ENCODE data around the gene SCN8A. TPM values are rescaled to one million over a fixed set of nuclear protein-coding genes. Genes with fewer than 3 reads are reported as not detected.

Gene SCN8A
- total RNA-seq, 1 donor from 2014 or later: 2.7 TPM

DNA sequence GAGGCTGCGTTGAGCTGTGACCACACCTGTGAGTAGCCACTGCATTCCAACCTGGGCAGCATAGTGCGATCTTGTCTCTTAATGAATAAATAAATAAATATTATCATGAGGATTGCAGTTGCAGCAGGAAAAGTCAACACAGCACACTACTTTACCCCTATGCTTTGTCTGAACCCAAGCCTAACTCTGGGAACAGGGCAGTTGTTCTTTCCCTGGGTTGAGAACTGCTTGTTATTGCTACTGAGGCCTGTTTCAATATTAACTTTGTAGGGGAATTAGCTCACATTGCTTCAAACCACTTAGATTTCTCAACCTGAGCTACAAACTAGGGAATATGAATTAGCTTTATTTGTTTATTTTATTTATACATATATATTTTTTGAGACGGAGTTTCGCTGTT, 102.5 kb downstream of the SCN8A start:
- Mint-ChIP-seq H3K4me1 (peaks cover 4% of the 10 kb centered on the region), H3K9me3 (no peaks in the 10 kb centered on the region), H3K4me3 (no peak overlapping the region), H3K27ac (no peak overlapping the region), H3K36me3 (no peaks in the 10 kb centered on the region), H3K27me3 (ENCODE audit: low read depth) (no peaks in the 10 kb centered on the region)
- TF ChIP-seq, protein P1, sequence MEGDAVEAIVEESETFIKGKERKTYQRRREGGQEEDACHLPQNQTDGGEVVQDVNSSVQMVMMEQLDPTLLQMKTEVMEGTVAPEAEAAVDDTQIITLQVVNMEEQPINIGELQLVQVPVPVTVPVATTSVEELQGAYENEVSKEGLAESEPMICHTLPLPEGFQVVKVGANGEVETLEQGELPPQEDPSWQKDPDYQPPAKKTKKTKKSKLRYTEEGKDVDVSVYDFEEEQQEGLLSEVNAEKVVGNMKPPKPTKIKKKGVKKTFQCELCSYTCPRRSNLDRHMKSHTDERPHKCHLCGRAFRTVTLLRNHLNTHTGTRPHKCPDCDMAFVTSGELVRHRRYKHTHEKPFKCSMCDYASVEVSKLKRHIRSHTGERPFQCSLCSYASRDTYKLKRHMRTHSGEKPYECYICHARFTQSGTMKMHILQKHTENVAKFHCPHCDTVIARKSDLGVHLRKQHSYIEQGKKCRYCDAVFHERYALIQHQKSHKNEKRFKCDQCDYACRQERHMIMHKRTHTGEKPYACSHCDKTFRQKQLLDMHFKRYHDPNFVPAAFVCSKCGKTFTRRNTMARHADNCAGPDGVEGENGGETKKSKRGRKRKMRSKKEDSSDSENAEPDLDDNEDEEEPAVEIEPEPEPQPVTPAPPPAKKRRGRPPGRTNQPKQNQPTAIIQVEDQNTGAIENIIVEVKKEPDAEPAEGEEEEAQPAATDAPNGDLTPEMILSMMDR (IDR thresholded peaks at IDR 0.05; ENCODE audit: unreplicated experiment): no peak
- no peak for DNase-seq (ENCODE audit: low spot score in 2 of 2, unreplicated experiment in 2 of 2)

DNA sequence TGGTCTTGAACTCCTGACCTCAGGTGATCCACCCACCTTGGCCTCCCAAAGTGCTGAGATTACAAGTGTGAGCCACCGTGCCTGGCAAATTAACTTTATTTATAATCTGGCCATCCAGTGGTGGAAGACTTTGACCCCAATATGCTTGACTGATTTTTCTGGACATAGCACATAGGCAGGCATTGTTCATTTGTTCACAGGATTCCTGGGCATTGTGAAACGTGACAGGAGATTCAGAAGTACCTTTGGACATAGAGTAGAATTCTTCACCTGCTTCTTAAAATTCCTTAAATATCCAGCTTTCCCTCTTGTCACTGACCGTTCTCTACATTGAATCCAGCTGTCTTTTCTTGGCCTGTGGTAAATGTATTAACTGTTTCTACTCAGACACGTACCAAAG, 103.1 kb downstream of the SCN8A start:
- no peaks in the 10 kb centered on the region for H3K36me3 Mint-ChIP-seq
- no peaks in the 10 kb centered on the region for H3K9me3 Mint-ChIP-seq
- H3K27me3 Mint-ChIP-seq (ENCODE audit: low read depth): no peaks in the 10 kb centered on the region
- no peak overlapping the region for H3K4me3 Mint-ChIP-seq
- no peak overlapping the region for H3K27ac Mint-ChIP-seq
- no peak for DNase-seq (ENCODE audit: low spot score in 2 of 2, unreplicated experiment in 2 of 2)
- TF ChIP-seq, protein P1 (IDR thresholded peaks at IDR 0.05; ENCODE audit: unreplicated experiment): no peak
- peaks cover 4% of the 10 kb centered on the region for H3K4me1 Mint-ChIP-seq

DNA sequence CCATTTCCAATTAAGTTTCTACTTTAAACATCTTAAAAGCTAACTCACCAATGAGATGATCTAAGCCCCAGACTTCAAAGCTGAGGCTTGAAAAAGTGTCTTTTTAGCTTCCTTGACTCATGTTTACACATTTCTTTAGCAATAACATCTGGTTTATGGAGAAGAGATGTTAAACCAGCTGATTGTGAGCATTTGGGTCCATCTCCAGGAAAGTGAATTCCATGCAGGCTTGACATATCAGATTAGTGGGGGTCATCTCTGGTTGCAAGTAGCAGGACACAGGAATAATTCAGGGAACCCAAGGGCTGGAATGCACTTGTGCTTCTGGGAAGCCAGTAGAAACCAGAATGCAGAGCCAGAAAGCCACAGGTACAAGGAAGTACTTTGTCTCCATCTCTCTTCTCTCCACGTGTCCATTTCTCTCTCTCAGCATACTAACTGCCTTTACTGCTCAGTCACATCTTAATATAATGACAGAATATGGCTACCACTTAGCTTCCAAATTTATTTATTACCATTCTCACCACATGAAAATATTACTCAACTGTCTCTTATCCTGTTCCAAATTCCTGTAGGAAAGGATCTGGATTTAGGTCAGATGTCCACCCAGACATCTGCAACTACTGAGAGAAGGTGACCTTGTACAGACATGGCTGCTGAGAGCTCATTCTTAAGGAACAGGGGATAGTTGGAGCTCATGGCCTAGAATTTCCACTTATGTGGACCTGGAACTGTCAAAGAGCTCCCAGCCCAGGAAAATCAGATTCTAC, 104.4 kb downstream of the SCN8A start:
- no peak for DNase-seq (ENCODE audit: low spot score in 2 of 2, unreplicated experiment in 2 of 2)
- no peak overlapping the region for H3K4me3 Mint-ChIP-seq
- no peaks in the 10 kb centered on the region for H3K36me3 Mint-ChIP-seq
- H3K27ac Mint-ChIP-seq: no peak overlapping the region
- no peaks in the 10 kb centered on the region for H3K27me3 Mint-ChIP-seq (ENCODE audit: low read depth)
- no peaks in the 10 kb centered on the region for H3K9me3 Mint-ChIP-seq
- peaks cover 4% of the 10 kb centered on the region for H3K4me1 Mint-ChIP-seq
- TF ChIP-seq, protein P1 (IDR thresholded peaks at IDR 0.05; ENCODE audit: unreplicated experiment): no peak

DNA sequence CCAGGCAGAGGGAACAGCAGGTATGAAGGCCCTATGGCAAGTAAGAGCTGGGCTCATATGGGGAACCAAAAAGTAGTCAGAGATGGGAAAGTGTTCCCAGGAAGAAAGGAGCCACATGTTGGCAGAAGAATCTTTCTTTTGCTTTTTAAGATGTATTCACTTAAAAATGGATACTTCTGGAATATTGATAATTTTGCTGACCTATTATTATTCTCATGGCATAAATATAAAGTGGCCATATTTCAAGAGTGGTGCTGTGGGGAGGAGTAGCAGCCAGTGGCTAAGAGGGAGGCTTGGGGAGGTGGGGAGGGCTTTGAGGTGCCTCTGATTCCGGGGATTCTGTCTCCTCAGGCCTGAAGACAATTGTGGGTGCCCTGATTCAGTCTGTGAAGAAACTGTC, 108.2 kb downstream of the SCN8A start:
- Mint-ChIP-seq H3K4me3 (no peak overlapping the region), H3K4me1 (peaks cover 4% of the 10 kb centered on the region), H3K36me3 (no peaks in the 10 kb centered on the region), H3K27ac (no peak overlapping the region), H3K9me3 (no peaks in the 10 kb centered on the region), H3K27me3 (ENCODE audit: low read depth) (no peaks in the 10 kb centered on the region)
- no peak for DNase-seq (ENCODE audit: low spot score in 2 of 2, unreplicated experiment in 2 of 2)
- TF ChIP-seq, protein P1 (IDR thresholded peaks at IDR 0.05; ENCODE audit: unreplicated experiment): no peak

DNA sequence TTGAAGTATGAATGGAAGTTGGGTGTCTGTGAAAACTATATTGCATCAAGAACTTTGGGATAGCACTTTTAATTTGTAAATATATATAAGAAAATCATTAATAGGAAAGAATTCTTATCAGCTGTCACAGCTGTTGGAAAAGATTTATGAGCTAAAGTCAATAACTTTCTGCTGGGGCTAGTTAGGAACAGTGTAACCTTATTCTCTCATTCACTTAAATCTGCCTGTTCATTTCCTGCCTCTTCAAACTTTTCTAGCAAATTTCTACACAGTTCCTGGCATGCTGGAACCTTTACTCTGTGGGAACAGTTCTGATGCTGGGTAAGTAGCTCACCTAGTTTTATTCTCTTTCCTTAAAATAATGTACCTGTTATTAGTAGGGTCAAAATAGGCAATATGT, 109.9 kb downstream of the SCN8A start:
- DNase-seq (ENCODE audit: low spot score in 2 of 2, unreplicated experiment in 2 of 2): no peak
- no peak overlapping the region for H3K27ac Mint-ChIP-seq
- no peak overlapping the region for H3K4me3 Mint-ChIP-seq
- H3K9me3 Mint-ChIP-seq: peaks cover 4% of the 10 kb centered on the region
- H3K27me3 Mint-ChIP-seq (ENCODE audit: low read depth): no peaks in the 10 kb centered on the region
- no peaks in the 10 kb centered on the region for H3K4me1 Mint-ChIP-seq
- TF ChIP-seq, protein P1 (IDR thresholded peaks at IDR 0.05; ENCODE audit: unreplicated experiment): no peak
- H3K36me3 Mint-ChIP-seq: peaks cover 1% of the 10 kb centered on the region
